Measurements from ENCODE around the gene NIPSNAP2.
"Not testable (repeated sequence)": the region's sequence is repeated elsewhere in the genome, so short reads cannot be mapped to it uniquely, and the experiment has no call there.

DNA sequence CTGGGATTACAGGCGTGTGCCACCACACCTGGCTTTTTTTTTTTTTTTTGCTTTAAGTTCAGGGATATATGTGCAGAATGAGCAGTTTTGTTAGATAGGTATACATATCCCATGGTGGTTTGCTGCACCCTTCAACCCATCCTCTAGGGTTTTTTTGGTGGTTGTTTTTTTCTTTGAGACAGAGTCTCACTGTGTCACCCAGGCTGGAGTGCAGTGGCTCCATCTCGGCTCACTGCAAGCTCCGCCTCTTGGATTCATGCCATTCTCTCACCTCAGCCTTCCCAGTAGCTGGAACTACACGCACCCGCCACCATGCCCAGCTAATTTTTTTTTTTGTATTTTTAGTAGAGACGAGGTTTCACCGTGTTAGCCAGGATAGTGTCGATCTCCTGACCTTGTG, 84.4 kb downstream of the NIPSNAP2 start:
- not testable (repeated sequence) for TF ChIP-seq POLR2AphosphoS5 (IDR thresholded peaks at IDR 0.05; ENCODE audit: low read depth, low read length); POLR2A (IDR thresholded peaks at IDR 0.05; ENCODE audit: borderline replicate concordance, extremely low read depth, insufficient read depth, insufficient read length)

All from HCT116 (cell line).